Stimulated activated CD4-positive, alpha-beta T cell treated with anti-CD3 and anti-CD28 coated beads, TNF-alpha, amount 100 ng/mL, for 1 hour (primary cell): ENCODE results near the gene GOLGA8H.
A peak's percentile ranks its signal among the peaks of the same experiment; 100 is the strongest.
"Not testable (repeated sequence)": the region's sequence is repeated elsewhere in the genome, so short reads cannot be mapped to it uniquely, and the experiment has no call there.

Experiments used
- DNase-seq, 3 donors: peaks; one replicate each; pipeline ENCODE4 v3.0.0-alpha.2; 2020; ENCODE audit warnings: low read depth in 3 of 3, low spot score in 1 of 3

Gene GOLGA8H, protein sequence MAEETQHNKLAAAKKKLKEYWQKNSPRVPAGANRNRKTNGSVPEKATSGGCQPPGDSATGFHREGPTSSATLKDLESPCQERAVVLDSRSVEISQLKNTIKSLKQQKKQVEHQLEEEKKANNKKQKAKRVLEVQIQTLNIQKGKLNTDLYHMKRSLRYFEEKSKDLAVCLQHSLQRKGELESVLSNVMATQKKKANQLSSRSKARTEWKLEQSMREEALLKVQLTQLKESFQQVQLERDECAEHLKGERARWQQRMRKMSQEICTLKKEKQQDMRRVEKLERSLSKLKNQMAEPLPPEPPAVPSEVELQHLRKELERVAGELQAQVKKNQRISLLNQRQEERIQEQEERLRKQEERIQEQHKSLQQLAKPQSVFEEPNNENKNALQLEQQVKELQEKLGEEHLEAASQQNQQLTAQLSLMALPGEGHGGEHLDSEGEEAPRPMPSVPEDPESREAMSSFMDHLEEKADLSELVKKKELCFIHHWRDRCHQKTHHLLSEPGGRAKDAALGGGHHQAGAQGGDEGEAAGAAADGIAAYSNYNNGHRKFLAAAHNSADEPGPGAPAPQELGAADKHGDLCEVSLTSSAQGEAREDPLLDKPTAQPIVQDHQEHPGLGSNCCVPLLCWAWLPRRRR

GRCh38 chr15:30603796-30604195 is at the start of gene GOLGA8H:
GOLGA8H (plus strand) TSS chr15:30604028; CDS start chr15:30604126, 98 bp downstream.
- DNase-seq = not testable (repeated sequence)

DNA sequence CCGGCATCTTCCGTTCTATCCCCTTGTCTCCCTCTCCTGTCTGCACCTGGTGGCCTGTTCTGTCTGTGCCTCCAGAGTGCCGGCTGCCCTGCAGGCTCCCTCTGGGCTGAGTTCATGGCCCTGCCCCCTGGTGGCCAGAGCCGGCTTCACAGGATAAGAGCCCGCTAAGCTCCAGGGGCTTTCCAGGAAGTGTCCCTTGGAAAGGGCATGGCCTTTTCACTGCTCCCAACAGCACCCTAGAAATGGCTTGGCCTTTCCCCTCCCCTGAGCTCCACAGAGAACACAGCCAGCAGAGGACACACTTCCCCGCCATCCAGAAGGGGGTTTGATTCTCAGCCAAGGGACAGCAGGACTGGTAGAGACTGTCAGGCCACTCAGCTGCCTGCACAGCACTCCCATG is 36.9 kb upstream of the GOLGA8H start:
- DNase-seq = not testable (repeated sequence)

DNA sequence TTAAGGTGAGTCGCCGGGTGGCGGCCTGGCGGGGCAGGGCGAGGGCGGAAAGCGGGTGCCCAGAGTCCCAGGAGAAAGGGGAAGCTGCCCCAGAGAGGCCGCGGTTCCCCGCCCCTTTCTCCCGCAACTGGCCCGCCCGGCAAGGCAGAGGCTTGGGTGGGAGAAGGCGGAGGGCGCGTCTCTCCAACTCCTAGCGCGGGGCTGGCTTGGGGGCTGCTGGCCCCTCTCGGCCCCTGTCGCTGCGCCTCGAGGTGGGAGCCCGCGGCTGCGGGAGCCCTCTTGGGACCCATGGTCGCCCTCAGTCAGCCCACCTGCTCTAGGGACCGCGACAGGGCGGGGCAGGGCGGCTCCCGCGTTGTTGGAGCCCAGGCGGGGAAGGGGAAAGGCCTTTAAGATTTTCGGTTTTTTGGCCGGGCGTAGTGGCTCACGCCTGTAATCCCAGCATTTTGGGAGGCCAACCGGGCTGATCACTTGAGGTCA is 30.8 kb upstream of the GOLGA8H start:
- not testable (repeated sequence) for DNase-seq

- DNase-seq = not testable (repeated sequence)
Observed at GRCh38 chr15:30579394-30579970, 24.3 kb upstream of the GOLGA8H start.

DNA sequence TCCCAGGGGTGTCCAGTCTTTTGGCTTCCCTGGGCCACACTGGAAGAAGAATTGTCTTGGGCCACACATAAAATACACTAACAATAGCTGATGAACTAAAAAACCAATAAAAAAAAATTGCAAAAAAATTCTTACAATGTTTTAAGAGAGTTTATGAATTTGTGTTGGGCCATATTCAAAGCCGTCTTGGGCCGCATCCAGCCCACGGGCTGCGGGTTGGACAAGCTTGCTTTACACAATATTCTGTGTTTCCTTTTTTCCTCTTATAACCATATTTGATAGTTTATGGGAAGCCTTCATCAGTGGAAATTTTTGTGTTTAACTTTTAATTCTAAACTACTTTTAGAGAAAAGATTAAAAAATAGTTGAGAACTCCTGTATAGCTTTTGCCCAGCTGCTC is 23.1 kb upstream of the GOLGA8H start:
- DNase-seq = not testable (repeated sequence)

DNA sequence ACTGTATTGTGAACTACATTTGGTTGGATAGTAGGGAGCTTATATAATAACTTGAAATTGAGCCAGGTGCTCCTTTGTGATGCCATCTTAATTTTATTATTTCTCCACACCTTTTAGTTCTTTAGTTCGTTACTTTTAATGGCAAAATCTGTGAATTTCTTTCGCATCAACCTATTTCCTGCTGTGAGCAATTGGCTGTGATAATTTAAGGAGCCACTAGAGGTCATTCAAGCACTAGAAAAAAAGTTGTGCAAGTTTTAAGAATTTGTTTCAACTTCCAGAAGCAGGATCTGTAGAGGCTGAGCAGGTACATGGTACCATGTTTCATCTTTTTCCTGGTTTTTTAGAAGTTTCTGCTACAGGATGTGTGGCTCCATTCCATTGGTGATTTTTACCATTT is 4.9 kb upstream of the GOLGA8H start:
- not testable (repeated sequence) for DNase-seq

- not testable (repeated sequence) for DNase-seq
Observed at GRCh38 chr15:30612271-30612670, 8.4 kb downstream of the GOLGA8H start.

DNA sequence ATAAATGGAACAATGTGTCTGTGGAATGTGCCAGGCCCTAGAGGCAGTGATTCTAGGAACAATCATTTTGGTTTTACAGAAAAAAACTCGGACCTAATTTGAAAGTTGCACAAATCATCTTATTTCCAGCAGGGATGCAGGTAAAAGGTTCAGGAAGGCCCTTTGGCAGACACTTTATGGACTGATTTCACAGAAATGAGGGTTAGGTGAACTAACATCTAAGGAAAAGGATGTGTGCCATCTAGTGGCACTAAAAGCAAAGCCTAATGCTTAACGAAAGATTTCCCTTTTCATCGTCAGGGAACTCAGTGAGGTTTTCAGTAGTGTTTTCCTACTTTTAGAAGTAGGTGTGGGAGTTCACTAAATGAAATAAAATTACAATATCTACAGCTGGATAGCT is 17.5 kb downstream of the GOLGA8H start:
- not testable (repeated sequence) for DNase-seq

GRCh38 chr15:30625436-30626193 is 21.8 kb downstream of the GOLGA8H start, which contains the start of gene ARHGAP11B:
ARHGAP11B (plus strand) TSS chr15:30626128.
- peak; percentile 85 to 89 (median 86) for DNase-seq

DNA sequence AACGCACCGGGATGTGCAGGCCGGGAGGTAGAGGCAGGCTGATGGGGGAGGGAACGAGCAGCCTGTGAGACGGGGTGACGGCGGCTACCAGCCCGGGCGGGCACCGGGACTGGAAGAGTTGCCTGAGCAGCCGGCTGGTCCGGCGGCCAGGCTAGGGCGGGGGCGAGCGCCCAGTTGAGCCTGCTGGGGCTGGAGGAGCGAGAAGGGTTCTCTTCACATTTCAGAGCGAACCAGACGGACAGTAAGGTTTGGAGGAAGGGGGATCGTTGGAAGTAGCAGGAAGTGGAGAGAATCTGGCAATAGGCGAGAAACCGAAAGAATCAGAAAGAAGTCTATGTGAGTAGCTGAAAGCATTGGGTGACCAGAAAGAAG is 22.4 kb downstream of the GOLGA8H start:
- not testable (repeated sequence) for DNase-seq

DNA sequence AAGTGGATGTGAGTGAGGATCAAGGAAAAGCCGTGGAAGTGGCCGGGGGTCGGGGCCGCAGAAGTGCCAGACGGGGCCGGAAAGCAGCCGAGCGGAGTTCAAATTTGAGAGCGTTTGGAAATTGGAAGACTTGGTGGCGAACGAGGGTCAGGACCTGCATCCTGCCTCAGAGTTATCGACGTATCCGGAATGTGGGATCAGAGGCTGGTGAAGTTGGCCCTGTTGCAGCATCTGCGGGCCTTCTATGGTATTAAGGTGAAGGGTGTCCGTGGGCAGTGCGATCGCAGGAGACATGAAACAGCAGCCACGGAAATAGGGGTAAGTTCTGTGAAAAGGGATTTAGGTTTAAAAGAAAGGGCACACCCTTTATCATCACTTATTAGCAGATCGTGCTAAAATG is 22.8 kb downstream of the GOLGA8H start:
- DNase-seq = not testable (repeated sequence)

GRCh38 chr15:30650012-30650929 is 46.4 kb downstream of the GOLGA8H start:
- no peak for DNase-seq

GRCh38 chr15:30661154-30661553 is 57.3 kb downstream of the GOLGA8H start:
- DNase-seq = not testable (repeated sequence)
